Ovary (tissue), 9 donors: ENCODE data around the gene RPIA. TPM values are rescaled to one million over a fixed set of nuclear protein-coding genes. Genes with fewer than 3 reads are reported as not detected.

Experiments used
- DNase-seq, 5 donors: peaks; one replicate each; pipeline ENCODE4 v3.0.0-alpha.2; 2019 to 2020
- H3K27ac ChIP-seq, 2 donors: fragments of 200-600 bp; one replicate each; pipeline versions ENCODE4 v1.5.1 to v1.8.0; 2019 to 2022
- H3K27me3 ChIP-seq: fragments of 200-600 bp; one replicate; pipeline ENCODE4 v1.8.0; 2022
- H3K36me3 ChIP-seq: fragments of 200-600 bp; sonication (generic); one replicate; pipeline ENCODE4 v1.5.1; 2019
- H3K4me1 ChIP-seq: one replicate; pipeline ENCODE4 v1.8.1; 2013; ENCODE audit warnings: mild to moderate bottlenecking, moderate library complexity; ENCODE audit not compliant: insufficient read depth
- H3K4me3 ChIP-seq: fragments of 200-600 bp; sonication (generic); one replicate; pipeline ENCODE4 v1.5.1; 2017
- H3K9me3 ChIP-seq, 2 donors: fragments of 200-600 bp in 1 of 2; sonication (generic) in 1 of 2; one replicate each; pipeline versions ENCODE4 v1.5.1 to v1.8.1; 2013 to 2019; ENCODE audit warnings: mild to moderate bottlenecking in 1 of 2, moderate library complexity in 1 of 2
- CTCF ChIP-seq, 3 donors: fragments of 450-650 bp in 2 of 3; fragments of 200-600 bp in 1 of 3; IDR thresholded peaks; one replicate each; pipeline versions ENCODE4 v1.5.1 to v1.8.0; 2016 to 2022; ENCODE audit warnings: antibody characterized with exemption in 3 of 3, mild to moderate bottlenecking in 1 of 3
- EP300 ChIP-seq: sonication (generic); formaldehyde crosslinking; IDR thresholded peaks from one replicate; pipeline ENCODE4 v1.6.1; 2017; ENCODE audit warnings: antibody characterized with exemption
- POLR2A ChIP-seq: fragments of 450-650 bp; IDR thresholded peaks from one replicate; pipeline ENCODE4 v1.6.1; 2017; ENCODE audit warnings: antibody characterized with exemption, mild to moderate bottlenecking, moderate library complexity
- WGBS, 3 donors: extraction: QIAGEN DNeasy Blood & Tissue Kit in 1 of 3; methylation state at CpG; one replicate each; pipeline versions ENCODE4 v1.1.5 to v1.1.7; 2013 to 2017; 5-methylcytosine and 5-hydroxymethylcytosine counted together
- intact Hi-C, 4 donors: fragments of 100-400 bp; cut with DNase I; formaldehyde crosslinking; loops; one replicate each; pipeline versions ENCODE4 v1.11.0 to v1.15.1; 2022 to 2023
- polyA plus RNA-seq, 2 donors: library from polyadenylated mRNA; stranded (reverse); fragments of 200-250 nt in 1 of 2; fragments of 350-450 nt in 1 of 2; fragmentation: Illumina TruSeq in 1 of 2; extraction: RNeasy Lipid Tissue Mini Kit (QIAGEN cat#74804) in 1 of 2; gene quantifications; one replicate each; pipeline ENCODE4 v1.2.3, GENCODE V29; 2013 to 2014
- total RNA-seq, 7 donors: library from RNA; depleted of rRNA in 2 of 7; stranded (reverse); fragments of >200 nt in 2 of 7; fragmentation: NEBNext Ultra II Directional in 3 of 7; extraction: Animal tissue kit (Norgen Biotek cat#: 25700) in 3 of 7; gene quantifications; one replicate each; pipeline versions ENCODE4 v1.1.0 to v1.2.4, GENCODE V29; 2016 to 2023
- donor health status: DM: no; HTN: no; CAD: no; lungs with moderate emphysema.
- donor health status: DM: no; HTN: no; CAD: no.
- donor health status: Bipolar disorder and iron deficiency.
- donor health status: DM: yes; HTN: yes; CAD: no.
- donor health status: DM: no; HTN: no; CAD: no.
- donor health status: DM: yes; HTN: yes; CAD: no.

RPIA gene
- total and polyA plus RNA-seq, 9 donors = 10.4 to 19.3 (median 15.4) TPM

GRCh38 chr2:88658881-88659537, 32.5 kb upstream of the RPIA start:
- intact Hi-C loops = no loop called here
- no peak for DNase-seq

GRCh38 chr2:88659538-88659915, 31.9 kb upstream of the RPIA start:
- DNase-seq = peak in 1 of 5 donors; percentile 18
- TF ChIP-seq EP300 = no peak
- TF ChIP-seq CTCF (IDR thresholded peaks at IDR 0.05) = no peak
- no peak for TF ChIP-seq POLR2A
- no peaks in the 10 kb centered on the region for H3K27me3 ChIP-seq
- intact Hi-C loops = no loop called here
- H3K4me3 ChIP-seq = no peak overlapping the region
- WGBS, 3 donors = 9 to 23% (median 10%) methylated on average over 4 of the region's 4 CpGs
- no peaks in the 10 kb centered on the region for H3K9me3 ChIP-seq
- H3K36me3 ChIP-seq = no peaks in the 10 kb centered on the region
- no peak overlapping the region for H3K27ac ChIP-seq
- no peaks in the 10 kb centered on the region for H3K4me1 ChIP-seq

More at GRCh38 chr2:88658881-88659537, 32.5 kb upstream of the RPIA start:
- H3K36me3 ChIP-seq = no peaks in the 10 kb centered on the region
- H3K27ac ChIP-seq = no peak overlapping the region
- H3K4me3 ChIP-seq = no peak overlapping the region
- no peaks in the 10 kb centered on the region for H3K4me1 ChIP-seq
- TF ChIP-seq CTCF (IDR thresholded peaks at IDR 0.05) (no peak), POLR2A (no peak), EP300 (no peak)
- no peaks in the 10 kb centered on the region for H3K27me3 ChIP-seq
- no peaks in the 10 kb centered on the region for H3K9me3 ChIP-seq
- WGBS, 3 donors = 66 to 77% (median 70%) methylated on average over 4 of the region's 4 CpGs

- Histone ChIP-seq H3K27ac (no peak overlapping the region), H3K4me1 (no peaks in the 10 kb centered on the region), H3K4me3 (no peak overlapping the region), H3K9me3 (no peaks in the 10 kb centered on the region), H3K27me3 (no peaks in the 10 kb centered on the region), H3K36me3 (no peaks in the 10 kb centered on the region)
- intact Hi-C loops = no loop called here
- WGBS, 3 donors = 86 to 100% (median 93%) methylated on average over 1 of the region's 1 CpG
- DNase-seq = no peak
- TF ChIP-seq CTCF (IDR thresholded peaks at IDR 0.05) (no peak), EP300 (no peak), POLR2A (no peak)
Observed at GRCh38 chr2:88660622-88661021, 30.9 kb upstream of the RPIA start.

- no peak for DNase-seq
- no peak overlapping the region for H3K27ac ChIP-seq
- TF ChIP-seq EP300 (no peak), CTCF (IDR thresholded peaks at IDR 0.05) (no peak), POLR2A (no peak)
- H3K36me3 ChIP-seq = no peaks in the 10 kb centered on the region
- H3K4me1 ChIP-seq = no peaks in the 10 kb centered on the region
- H3K9me3 ChIP-seq = no peaks in the 10 kb centered on the region
- no peak overlapping the region for H3K4me3 ChIP-seq
- intact Hi-C loops = no loop called here
- H3K27me3 ChIP-seq = no peaks in the 10 kb centered on the region
- 82 to 85% (median 84%) methylated on average over 4 of the region's 4 CpGs for WGBS, 3 donors
Observed at GRCh38 chr2:88666576-88666975, 24.9 kb upstream of the RPIA start.
